GM19328 (cell line): ENCODE measurements around the gene SAMD14.

Experiments used
- ATAC-seq: cut with Tn5 transposase; IDR thresholded peaks from one replicate; pipeline ENCODE4 v1.9.1; 2021; ENCODE audit warnings: mild to moderate bottlenecking, moderate library complexity; ENCODE audit not compliant: unreplicated experiment

The SAMD14 gene

GRCh38 chr17:50099003-50099402, 31.0 kb downstream of the SAMD14 start:
- no peak for ATAC-seq

- no peak for ATAC-seq
Measured at GRCh38 chr17:50098583-50098982, 31.4 kb downstream of the SAMD14 start.

- ATAC-seq, result no peak
Measured at GRCh38 chr17:50097926-50098325, 32.0 kb downstream of the SAMD14 start.

GRCh38 chr17:50097455-50097854, 32.5 kb downstream of the SAMD14 start:
- no peak for ATAC-seq

GRCh38 chr17:50096758-50097157, 33.2 kb downstream of the SAMD14 start:
- no peak for ATAC-seq

- no peak for ATAC-seq
Measured at GRCh38 chr17:50096092-50096491, 33.9 kb downstream of the SAMD14 start.

- ATAC-seq, result no peak
Measured at GRCh38 chr17:50095626-50096037, 34.3 kb downstream of the SAMD14 start.

- peak; percentile 92 for ATAC-seq
Measured at GRCh38 chr17:50094753-50095619, 35.0 kb downstream of the SAMD14 start, which contains the start of gene PDK2. TSS of gene PDK2 (plus strand) at chr17:50095351. CDS start at chr17:50095436, 85 bp downstream.

- ATAC-seq, result no peak
Measured at GRCh38 chr17:50094243-50094752, 35.7 kb downstream of the SAMD14 start.

- no peak for ATAC-seq
Measured at GRCh38 chr17:50093807-50094206, 36.2 kb downstream of the SAMD14 start.

- no peak for ATAC-seq
Measured at GRCh38 chr17:50093246-50093645, 36.7 kb downstream of the SAMD14 start.

GRCh38 chr17:50091918-50092285, 38.1 kb downstream of the SAMD14 start:
- ATAC-seq, result no peak

GRCh38 chr17:50090971-50091917, 38.7 kb downstream of the SAMD14 start:
- ATAC-seq, result no peak

- ATAC-seq, result no peak
Measured at GRCh38 chr17:50090071-50090470, 39.9 kb downstream of the SAMD14 start.

GRCh38 chr17:50088952-50089825, 40.8 kb downstream of the SAMD14 start:
- ATAC-seq, result no peak

- no peak for ATAC-seq
Measured at GRCh38 chr17:50087912-50088405, 42.0 kb downstream of the SAMD14 start.

- no peak for ATAC-seq
Measured at GRCh38 chr17:50087246-50087911, 42.6 kb downstream of the SAMD14 start.

- no peak for ATAC-seq
Measured at GRCh38 chr17:50081757-50082156, 48.2 kb downstream of the SAMD14 start.

- no peak for ATAC-seq
Measured at GRCh38 chr17:50080827-50081226, 49.1 kb downstream of the SAMD14 start.

- ATAC-seq, result no peak
Measured at GRCh38 chr17:50080096-50080480, 49.9 kb downstream of the SAMD14 start.
